Endothelial cell of umbilical vein (primary cell): ENCODE data around the gene LRRC4B. TPM values are rescaled to one million over a fixed set of nuclear protein-coding genes. Genes with fewer than 3 reads are reported as not detected.

Experiments used
- BruUV-seq: library from RNA; stranded (reverse); fragments of 400-500 nt; replicated peaks from 2 replicates; lab custom pipeline; 2021; lab: Mats Ljungman, UMichigan
- CTCF ChIA-PET: fragments of 300-600, 350-600 bp; sonication (Branson Sonifier 250); formaldehyde crosslinking; loops from one replicate; lab custom pipeline; 2021; ENCODE audit warnings: antibody characterized with exemption, inconsistent platforms; lab: Charles Lee
- POLR2A ChIA-PET: fragments of 300-600, 350-600 bp; sonication (Branson Sonifier 250); formaldehyde crosslinking; loops from one replicate; lab custom pipeline; 2021; ENCODE audit warnings: antibody characterized with exemption, inconsistent platforms; lab: Charles Lee
- DNase-seq: peaks from one replicate; pipeline ENCODE4 v3.0.0-alpha.2; 2011; ENCODE audit warnings: low read depth, low spot score
- FAIRE-seq: peaks from 2 replicates; lab custom pipeline; 2011; peaks lifted over from hg19 to GRCh38; lab: Jason Lieb, UNC
- H2AFZ ChIP-seq: 2 replicates; pipeline ENCODE4 v1.6.0; 2012; ENCODE audit warnings: low read depth, low read length, control low read depth, inconsistent platforms
- H3K27ac ChIP-seq: 2 replicates; pipeline ENCODE4 v1.5.1; 2011; ENCODE audit warnings: low read depth, mild to moderate bottlenecking, control low read depth, low read length, moderate library complexity; ENCODE audit not compliant: insufficient read depth
- H3K27me3 ChIP-seq, 2 experiments: 2 replicates each; pipeline versions ENCODE4 v1.6.0 to v1.6.1; 2011; ENCODE audit warnings: low read length in 2 of 2, mixed read lengths in 1 of 2; ENCODE audit not compliant: control insufficient read depth in 2 of 2, insufficient read depth in 2 of 2
- H3K36me3 ChIP-seq, 2 experiments: 2 replicates in 1 of 2; 3 replicates in 1 of 2; pipeline ENCODE4 v1.5.1; 2011; ENCODE audit warnings: low read length in 2 of 2, mild to moderate bottlenecking in 1 of 2, moderate library complexity in 1 of 2; ENCODE audit not compliant: control insufficient read depth in 2 of 2, insufficient read depth in 2 of 2; ENCODE audit errors: extremely low read depth in 1 of 2
- H3K4me1 ChIP-seq: 3 replicates; pipeline ENCODE4 v1.5.1; 2011; ENCODE audit warnings: mild to moderate bottlenecking, low read length; ENCODE audit not compliant: control insufficient read depth, insufficient read depth; ENCODE audit errors: extremely low read depth
- H3K4me2 ChIP-seq: 2 replicates; pipeline ENCODE4 v1.6.1; 2011; ENCODE audit warnings: low read length, control low read depth, mixed read lengths; ENCODE audit not compliant: insufficient read depth
- H3K4me3 ChIP-seq, 3 experiments: fragments of 200-600 bp in 1 of 3; sonication (generic), shearing (Covaris generic) in 1 of 3; replicated peaks in 1 of 3; 2 replicates each; pipeline ENCODE4 v1.5.1; 2011 to 2016; ENCODE audit warnings: control low read depth in 3 of 3, low read length in 3 of 3, mild to moderate bottlenecking in 2 of 3, inconsistent platforms in 1 of 3, low read depth in 1 of 3, moderate library complexity in 1 of 3; ENCODE audit not compliant: insufficient read depth in 1 of 3
- H3K79me2 ChIP-seq: 2 replicates; pipeline ENCODE4 v1.6.0; 2012; ENCODE audit warnings: low read length, inconsistent platforms; ENCODE audit not compliant: control insufficient read depth, insufficient read depth
- H3K9ac ChIP-seq: replicated peaks from 2 replicates; pipeline ENCODE3; 2011; ENCODE audit warnings: low read length, control low read depth; ENCODE audit not compliant: insufficient read depth; ENCODE audit errors: extremely low read depth
- H3K9me1 ChIP-seq: replicated peaks from 3 replicates; pipeline ENCODE4 v1.6.0; 2011; ENCODE audit warnings: mild to moderate bottlenecking, low read length; ENCODE audit not compliant: control insufficient read depth, insufficient read depth; ENCODE audit errors: extremely low read depth
- H3K9me3 ChIP-seq: replicated peaks from 2 replicates; pipeline ENCODE4 v1.5.1; 2012; ENCODE audit warnings: low read length, inconsistent platforms; ENCODE audit not compliant: control insufficient read depth, insufficient read depth
- H4K20me1 ChIP-seq: replicated peaks from 2 replicates; pipeline ENCODE3; 2011; ENCODE audit warnings: mild to moderate bottlenecking, low read length; ENCODE audit not compliant: control insufficient read depth, insufficient read depth; ENCODE audit errors: extremely low read depth
- CTCF ChIP-seq, 2 donors: IDR thresholded peaks; 1 replicate in 1 of 2; 2 replicates in 1 of 2; pipeline ENCODE4 v1.5.1; 2011; ENCODE audit warnings: low read length in 2 of 2, mild to moderate bottlenecking in 2 of 2, moderate library complexity in 2 of 2, control low read depth in 1 of 2, inconsistent platforms in 1 of 2, low read depth in 1 of 2; ENCODE audit not compliant: insufficient read depth in 1 of 2; ENCODE audit errors: extremely low read depth in 1 of 2
- EZH2 ChIP-seq: IDR thresholded peaks from 2 replicates; pipeline ENCODE4 v1.6.1; 2012; ENCODE audit warnings: borderline replicate concordance, low read depth, mild to moderate bottlenecking, moderate library complexity, low read length, inconsistent platforms; ENCODE audit not compliant: severe bottlenecking
- FOS ChIP-seq: IDR thresholded peaks from 2 replicates; pipeline ENCODE4 v1.6.1; 2011; ENCODE audit warnings: mild to moderate bottlenecking, low read length, moderate library complexity, borderline replicate concordance; ENCODE audit not compliant: insufficient read depth
- GATA2 ChIP-seq: IDR thresholded peaks from 2 replicates; pipeline ENCODE4 v1.7.0; 2011; ENCODE audit warnings: low read depth, mild to moderate bottlenecking, moderate library complexity, mixed read lengths, low read length; ENCODE audit not compliant: insufficient read length, insufficient read depth
- JUN ChIP-seq: IDR thresholded peaks from 2 replicates; pipeline ENCODE4 v1.6.1; 2011; ENCODE audit warnings: borderline replicate concordance, low read depth; ENCODE audit not compliant: insufficient read length, insufficient read depth
- MYC ChIP-seq: IDR thresholded peaks from one replicate; pipeline ENCODE4 v1.6.1; 2011; ENCODE audit warnings: mild to moderate bottlenecking, low read depth, low read length
- POLR2A ChIP-seq: IDR thresholded peaks from 2 replicates; pipeline ENCODE4 v1.6.1; 2012; ENCODE audit warnings: low read depth, mild to moderate bottlenecking, control low read depth, low read length
- POLR2AphosphoS5 ChIP-seq: IDR thresholded peaks from 2 replicates; pipeline ENCODE4 v1.6.1; 2012; ENCODE audit warnings: low read depth, mild to moderate bottlenecking, control low read depth, low read length, moderate library complexity; ENCODE audit not compliant: insufficient read depth
- dilution Hi-C: fragments of 300-500 bp; cut with MboI; formaldehyde crosslinking; loops from one replicate; pipeline ENCODE4 v1.15.0; 2019; ENCODE audit warnings: low sequenced_read_pairs; ENCODE audit not compliant: extremely low pct_ligation_motif_present
- intact Hi-C: fragments of 100-400 bp; cut with micrococcal nuclease; formaldehyde crosslinking; loops from one replicate; pipeline ENCODE4 v1.10.0; 2022
- polyA plus RNA-seq, 4 experiments: library from polyadenylated mRNA; depleted of rRNA in 3 of 4; stranded (reverse) in 3 of 4; unstranded in 1 of 4; fragments of >200 nt; gene quantifications; 2 replicates each; pipeline versions ENCODE4 v1.2.1 to v1.2.3, GENCODE V29; 2011 to 2012; ENCODE audit warnings: missing spikeins in 1 of 4
- total RNA-seq: library from RNA; stranded (reverse); gene quantifications from 2 replicates; pipeline ENCODE4 v1.2.3, GENCODE V29; 2021
- TF ChIP-seq, protein P1 (sequence below): IDR thresholded peaks from 2 replicates; pipeline ENCODE4 v1.6.1; 2011; ENCODE audit not compliant: insufficient read depth, insufficient read length

The LRRC4B gene
- total and polyA plus RNA-seq, 2 donors (not counting 3 experiments of a cell fraction or from before 2014, with no cell fraction given) = 0.08 TPM; not detected in 1

DNA sequence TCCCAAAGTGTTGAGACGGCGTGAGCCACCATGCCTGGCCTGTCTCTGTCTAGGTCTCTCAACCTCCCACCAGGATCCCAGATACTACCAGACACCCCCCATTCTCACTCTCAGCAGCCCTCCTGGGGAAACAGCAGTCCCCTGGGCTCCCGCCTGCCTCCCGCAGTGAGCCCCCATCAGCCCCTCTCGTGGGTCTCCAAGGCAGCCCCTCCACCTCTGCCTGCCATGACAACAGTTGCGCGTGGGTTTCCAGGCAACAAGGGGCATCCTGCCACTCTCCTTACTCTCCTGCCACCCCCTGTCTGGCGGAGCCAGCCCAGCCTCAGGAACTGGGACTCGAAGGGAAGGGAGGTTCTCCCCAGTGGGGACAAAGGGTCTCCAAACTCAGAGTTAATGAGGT, 5.2 kb downstream of the LRRC4B start:
- ChIA-PET POLR2A (no interaction called here), CTCF (no interaction called here)
- Histone ChIP-seq H3K9ac (no peak overlapping the region), H3K79me2 (no peaks in the 10 kb centered on the region), H3K27me3 (peaks cover 14 to 25% of the 10 kb centered on the region in 2 experiments), H3K27ac (no peak overlapping the region), H3K4me3 (no peak overlapping the region), H3K9me1 (no peaks in the 10 kb centered on the region), H3K36me3 (no peaks in the 10 kb centered on the region), H3K4me2 (no peak overlapping the region), H3K4me1 (no peaks in the 10 kb centered on the region), H2AFZ (no peak overlapping the region), H3K9me3 (no peaks in the 10 kb centered on the region), H4K20me1 (no peaks in the 10 kb centered on the region)
- FAIRE-seq (no peak), DNase-seq (no peak)
- intact Hi-C loops (loop anchor here (1.0 kb wide), 1 partner anchor 26 kb away; no protein-coding TSS in a partner anchor), dilution Hi-C loops (no loop called here)
- BruUV-seq = no TSS peak
- TF ChIP-seq FOS (no peak), POLR2A (no peak), GATA2 (no peak), JUN (no peak), CTCF (IDR thresholded peaks at IDR 0.05; ENCODE audit: extremely low read depth in 1 of 2, insufficient read depth in 1 of 2, low read depth in 1 of 2, low read length in 2 of 2) (no peak), EZH2 (no peak), MYC (no peak), POLR2AphosphoS5 (no peak)
- TF ChIP-seq, protein P1, sequence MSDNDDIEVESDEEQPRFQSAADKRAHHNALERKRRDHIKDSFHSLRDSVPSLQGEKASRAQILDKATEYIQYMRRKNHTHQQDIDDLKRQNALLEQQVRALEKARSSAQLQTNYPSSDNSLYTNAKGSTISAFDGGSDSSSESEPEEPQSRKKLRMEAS = no peak
